Neural progenitor cell (in vitro differentiated cells): ENCODE results near the gene PPP4C. TPM values are rescaled to one million over a fixed set of nuclear protein-coding genes. Genes with fewer than 3 reads are reported as not detected.

ENCODE experiments used
- DNase-seq: peaks from one replicate; pipeline ENCODE4 v3.0.0-alpha.2; 2016; ENCODE audit warnings: low spot score
- H2AFZ ChIP-seq: fragments of 200-600 bp; sonication (generic); replicated peaks from 2 replicates; pipeline ENCODE4 v1.6.1; 2016; ENCODE audit warnings: antibody characterized with exemption
- H3F3A ChIP-seq: fragments of 200-600 bp; sonication (generic); 2 replicates; pipeline ENCODE4 v1.6.1; 2016; ENCODE audit warnings: antibody characterized with exemption, low read depth
- H3K27ac ChIP-seq: fragments of 200-600 bp; sonication (generic); 2 replicates; pipeline ENCODE4 v1.5.1; 2016; ENCODE audit warnings: mild to moderate bottlenecking
- H3K27me3 ChIP-seq: fragments of 200-600 bp; sonication (generic); 2 replicates; pipeline ENCODE4 v1.6.1; 2016; ENCODE audit warnings: mild to moderate bottlenecking, moderate library complexity
- H3K36me3 ChIP-seq: fragments of 200-600 bp; sonication (generic); 2 replicates; pipeline ENCODE4 v1.5.1; 2016
- H3K4me1 ChIP-seq: fragments of 200-600 bp; sonication (generic); 2 replicates; pipeline ENCODE4 v1.6.1; 2016; ENCODE audit warnings: mixed run types
- H3K4me2 ChIP-seq: fragments of 200-600 bp; sonication (generic); 2 replicates; pipeline ENCODE4 v1.6.1; 2016
- H3K4me3 ChIP-seq: fragments of 200-600 bp; sonication (generic); 2 replicates; pipeline ENCODE4 v1.5.1; 2016
- H3K79me2 ChIP-seq: fragments of 200-600 bp; sonication (generic); 2 replicates; pipeline ENCODE4 v1.6.1; 2016; ENCODE audit warnings: low read depth
- H3K9ac ChIP-seq: fragments of 200-600 bp; sonication (generic); 2 replicates; pipeline ENCODE4 v1.6.1; 2016
- H3K9me3 ChIP-seq: fragments of 200-600 bp; sonication (generic); 2 replicates; pipeline ENCODE4 v1.5.1; 2016; ENCODE audit warnings: low read depth
- H4K20me1 ChIP-seq: fragments of 200-600 bp; sonication (generic); 2 replicates; pipeline ENCODE4 v1.6.1; 2016; ENCODE audit warnings: low read depth
- H3K27ac Mint-ChIP-seq: 3 replicates; pipeline ENCODE4 v1.8.0; 2021; ENCODE audit warnings: mixed read lengths
- H3K27me3 Mint-ChIP-seq: 2 replicates; pipeline ENCODE4 v1.8.0; 2022; ENCODE audit warnings: low read depth, mild to moderate bottlenecking, inconsistent platforms, moderate library complexity, mixed read lengths; ENCODE audit not compliant: insufficient read depth
- H3K36me3 Mint-ChIP-seq: 3 replicates; pipeline ENCODE4 v1.8.0; 2021; ENCODE audit warnings: mixed read lengths
- H3K4me1 Mint-ChIP-seq: 3 replicates; pipeline ENCODE4 v1.8.0; 2021; ENCODE audit warnings: mixed read lengths
- H3K4me3 Mint-ChIP-seq: 3 replicates; pipeline ENCODE4 v1.8.0; 2021; ENCODE audit warnings: mild to moderate bottlenecking, moderate library complexity, mixed read lengths
- H3K9me3 Mint-ChIP-seq: 3 replicates; pipeline ENCODE4 v1.8.0; 2020; ENCODE audit warnings: mixed read lengths
- CTCF ChIP-seq: fragments of 200-600 bp; sonication (generic); IDR thresholded peaks from 2 replicates; pipeline ENCODE4 v1.5.1; 2017; ENCODE audit warnings: antibody characterized with exemption, mild to moderate bottlenecking
- EZH2 ChIP-seq: fragments of 200-600 bp; sonication (generic); IDR thresholded peaks from 2 replicates; pipeline ENCODE4 v1.6.1; 2017; ENCODE audit warnings: antibody characterized with exemption, mild to moderate bottlenecking, moderate library complexity
- EZH2phosphoT487 ChIP-seq: fragments of 200-600 bp; sonication (generic); IDR thresholded peaks from 2 replicates; pipeline ENCODE4 v1.6.1; 2017; ENCODE audit warnings: antibody characterized with exemption
- total RNA-seq: library from RNA; depleted of rRNA; stranded (reverse); fragments of >200 nt; gene quantifications from 2 replicates; pipeline ENCODE4 v1.2.3, GENCODE V29; 2015; ENCODE audit warnings: low replicate concordance

The PPP4C gene
- total RNA-seq, 1 donor from 2014 or later, result 93.3 TPM

- Histone ChIP-seq H3K9me3 (no peaks in the 10 kb centered on the region), H3K4me2 (peak overlapping the region; percentile 51), H3K4me1 (peaks cover 21% of the 10 kb centered on the region), H4K20me1 (peaks cover 37% of the 10 kb centered on the region), H3K27me3 (peaks cover 13% of the 10 kb centered on the region), H3K79me2 (no peaks in the 10 kb centered on the region), H2AFZ (no peak overlapping the region), H3F3A (peaks cover 18% of the 10 kb centered on the region), H3K4me3 (no peak overlapping the region), H3K9ac (no peak overlapping the region), H3K27ac (no peak overlapping the region), H3K36me3 (no peaks in the 10 kb centered on the region)
- Mint-ChIP-seq H3K9me3 (no peaks in the 10 kb centered on the region), H3K4me1 (peaks cover 37% of the 10 kb centered on the region), H3K27ac (no peak overlapping the region), H3K4me3 (no peak overlapping the region), H3K27me3 (peaks cover 11% of the 10 kb centered on the region), H3K36me3 (no peaks in the 10 kb centered on the region)
- DNase-seq, result peak; percentile 89
- TF ChIP-seq EZH2phosphoT487, result no peak
- TF ChIP-seq CTCF, result no peak
- TF ChIP-seq EZH2, result no peak
Measured at GRCh38 chr16:30028438-30029076, 47.2 kb upstream of the PPP4C start.

DNA sequence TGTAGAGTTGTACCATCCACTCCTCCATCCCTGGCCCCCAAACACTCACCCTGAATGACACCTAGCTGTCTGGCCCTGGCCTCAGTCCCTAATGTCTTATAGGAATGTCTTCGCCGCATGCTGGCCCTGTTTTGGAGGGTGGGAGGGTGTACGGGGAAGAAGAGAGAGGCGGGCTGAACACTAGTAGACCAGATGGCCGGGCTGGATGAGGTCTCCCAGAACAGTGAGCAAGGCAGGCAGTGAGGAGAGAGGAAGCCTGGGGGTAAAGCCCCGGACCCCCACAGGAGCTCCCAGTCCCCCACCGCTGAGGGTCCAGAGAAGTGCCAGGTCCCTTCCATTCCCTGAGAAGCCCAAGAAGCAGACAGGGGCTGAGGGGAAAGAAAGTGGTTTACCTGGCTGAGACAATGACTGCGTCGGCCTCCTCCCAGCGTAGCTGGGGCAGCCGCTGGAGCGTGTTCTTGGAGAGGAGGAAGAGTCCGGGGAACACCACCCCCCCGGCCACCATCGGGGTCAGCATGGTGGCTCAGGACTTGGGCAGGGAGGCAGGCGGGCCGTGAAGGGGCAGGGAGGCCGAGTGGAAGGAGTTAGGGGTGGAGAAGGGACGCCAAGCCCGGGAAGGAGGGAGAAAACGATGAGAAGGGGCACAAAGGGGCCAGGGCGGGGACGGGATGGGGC is 45.6 kb upstream of the PPP4C start:
- H4K20me1 ChIP-seq, result peaks cover 37% of the 10 kb centered on the region
- H3K36me3 ChIP-seq, result no peaks in the 10 kb centered on the region
- no peak overlapping the region for H3K27ac Mint-ChIP-seq
- H3K4me2 ChIP-seq, result peak overlapping the region; percentile 100
- peak overlapping the region; percentile 87 for H3K4me3 Mint-ChIP-seq
- DNase-seq, result peak; percentile 46
- H3K27me3 ChIP-seq, result peaks cover 29% of the 10 kb centered on the region
- H3K79me2 ChIP-seq, result no peaks in the 10 kb centered on the region
- no peak overlapping the region for H2AFZ ChIP-seq
- TF ChIP-seq CTCF (no peak), EZH2 (no peak), EZH2phosphoT487 (no peak)
- no peaks in the 10 kb centered on the region for H3K9me3 ChIP-seq
- H3K27me3 Mint-ChIP-seq, result peaks cover 12% of the 10 kb centered on the region
- no peak overlapping the region for H3K9ac ChIP-seq
- peak overlapping the region; percentile 87 for H3K4me3 ChIP-seq
- H3K4me1 Mint-ChIP-seq, result peaks cover 37% of the 10 kb centered on the region
- H3K9me3 Mint-ChIP-seq, result no peaks in the 10 kb centered on the region
- H3F3A ChIP-seq, result peaks cover 18% of the 10 kb centered on the region
- no peaks in the 10 kb centered on the region for H3K36me3 Mint-ChIP-seq
- peaks cover 21% of the 10 kb centered on the region for H3K4me1 ChIP-seq
- H3K27ac ChIP-seq, result no peak overlapping the region

GRCh38 chr16:30030841-30031413 is 44.9 kb upstream of the PPP4C start, which contains the start of gene TLCD3B:
Gene TLCD3B (minus strand): TSS chr16:30031271. CDS start chr16:30030527, 744 bp downstream.
- Histone ChIP-seq H3K4me1 (peaks cover 21% of the 10 kb centered on the region), H3K27ac (no peak within 1 kb of the TSS), H3K27me3 (peaks cover 36% of the 10 kb centered on the region), H3K4me3 (peak within 1 kb of the TSS; percentile 87), H3K9me3 (no peaks in the 10 kb centered on the region), H4K20me1 (peaks cover 37% of the 10 kb centered on the region), H3F3A (peaks cover 18% of the 10 kb centered on the region), H3K36me3 (no peaks in the 10 kb centered on the region), H3K9ac (no peak within 1 kb of the TSS), H3K4me2 (peak within 1 kb of the TSS; percentile 100), H2AFZ (peak within 1 kb of the TSS; percentile 63), H3K79me2 (no peaks in the 10 kb centered on the region)
- Mint-ChIP-seq H3K4me3 (peak within 1 kb of the TSS; percentile 87), H3K4me1 (peaks cover 37% of the 10 kb centered on the region), H3K27ac (no peak within 1 kb of the TSS), H3K9me3 (no peaks in the 10 kb centered on the region), H3K36me3 (no peaks in the 10 kb centered on the region), H3K27me3 (peaks cover 15% of the 10 kb centered on the region)
- no peak for TF ChIP-seq EZH2phosphoT487
- TF ChIP-seq EZH2, result no peak
- no peak for TF ChIP-seq CTCF
- peak; percentile 85 for DNase-seq
